Uterus (tissue), 2 donors: ENCODE results near the gene KIF20B.

Experiments
- CTCF ChIP-seq, 4 experiments: fragments of 200-600 bp in 2 of 4; fragments of 450-650 bp in 2 of 4; sonication (generic) in 2 of 4; IDR thresholded peaks; one replicate each; pipeline ENCODE4 v1.5.1; 2016 to 2019; ENCODE audit warnings: antibody characterized with exemption in 4 of 4, mild to moderate bottlenecking in 2 of 4, moderate library complexity in 1 of 4
- POLR2A ChIP-seq, 2 donors: fragments of 450-650 bp; IDR thresholded peaks; one replicate each; pipeline ENCODE4 v1.6.1; 2016; ENCODE audit warnings: antibody characterized with exemption in 2 of 2, mild to moderate bottlenecking in 1 of 2, moderate library complexity in 1 of 2

GRCh38 chr10:89655722-89656121 lies 45.7 kb upstream of the KIF20B start:
- TF ChIP-seq CTCF (IDR thresholded peaks at IDR 0.05) (no peak), POLR2A (IDR thresholded peaks at IDR 0.05) (no peak)
